Ramos (cell line): ENCODE results near the gene TRIM74.
"Not testable (repeated sequence)": the region's sequence is repeated elsewhere in the genome, so short reads cannot be mapped to it uniquely, and the experiment has no call there.

Experiments
- in situ Hi-C: fragments of 300-500 bp; cut with MboI; formaldehyde crosslinking; loops from one replicate; pipeline ENCODE4 v1.14.3; 2022; ENCODE audit warnings: low sequenced_read_pairs; ENCODE audit not compliant: unreplicated experiment

TRIM74 gene

GRCh38 chr7:72968980-72969516 is at the start of gene TRIM74:
TSS of gene TRIM74 (minus strand) at chr7:72969466. CDS start at chr7:72966157, 3,309 bp downstream.
- in situ Hi-C loops = not testable (repeated sequence)

- in situ Hi-C loops = not testable (repeated sequence)
These were observed 37.2 kb upstream of the TRIM74 start for GRCh38 chr7:73006491-73006890.

- in situ Hi-C loops = not testable (repeated sequence)
These were observed 36.6 kb upstream of the TRIM74 start for GRCh38 chr7:73005693-73006447.

GRCh38 chr7:73005356-73005692 is 36.1 kb upstream of the TRIM74 start:
- in situ Hi-C loops = not testable (repeated sequence)

- in situ Hi-C loops = not testable (repeated sequence)
These were observed 28.7 kb upstream of the TRIM74 start for GRCh38 chr7:72997887-72998468.

- in situ Hi-C loops = not testable (repeated sequence)
These were observed 28.2 kb upstream of the TRIM74 start for GRCh38 chr7:72997447-72997846.

GRCh38 chr7:72995484-72995883 is 26.2 kb upstream of the TRIM74 start:
- in situ Hi-C loops = not testable (repeated sequence)

- in situ Hi-C loops = not testable (repeated sequence)
These were observed 21.1 kb upstream of the TRIM74 start for GRCh38 chr7:72990146-72990913.

GRCh38 chr7:72982084-72982483 is 12.8 kb upstream of the TRIM74 start:
- in situ Hi-C loops = not testable (repeated sequence)

- in situ Hi-C loops = not testable (repeated sequence)
These were observed 11.1 kb upstream of the TRIM74 start for GRCh38 chr7:72980382-72980781.

- in situ Hi-C loops = not testable (repeated sequence)
These were observed 7.2 kb upstream of the TRIM74 start for GRCh38 chr7:72976434-72976833.

- in situ Hi-C loops = not testable (repeated sequence)
These were observed 6.5 kb upstream of the TRIM74 start for GRCh38 chr7:72975656-72976286.

GRCh38 chr7:72974781-72975180 is 5.5 kb upstream of the TRIM74 start:
- in situ Hi-C loops = not testable (repeated sequence)

- in situ Hi-C loops = not testable (repeated sequence)
These were observed 2.2 kb upstream of the TRIM74 start for GRCh38 chr7:72971505-72971904.

GRCh38 chr7:72969688-72970087 is 422 bp upstream of the TRIM74 start:
- in situ Hi-C loops = not testable (repeated sequence)

- in situ Hi-C loops = not testable (repeated sequence)
These were observed 2.4 kb downstream of the TRIM74 start for GRCh38 chr7:72966892-72967291.

- in situ Hi-C loops = not testable (repeated sequence)
These were observed 3.9 kb downstream of the TRIM74 start for GRCh38 chr7:72965186-72965975.

- in situ Hi-C loops = not testable (repeated sequence)
These were observed 6.2 kb downstream of the TRIM74 start for GRCh38 chr7:72963056-72963455.

GRCh38 chr7:72961346-72961650 is 8.0 kb downstream of the TRIM74 start:
- in situ Hi-C loops = not testable (repeated sequence)
